Activated CD4-positive, alpha-beta T cell treated with anti-CD3 and anti-CD28 coated beads for 24 hours (primary cell): Measurements from ENCODE around the gene DEGS2.
"Not testable (repeated sequence)": the region's sequence is repeated elsewhere in the genome, so short reads cannot be mapped to it uniquely, and the experiment has no call there.

ENCODE experiments used
- DNase-seq, 2 donors: peaks; one replicate each; pipeline ENCODE4 v3.0.0-alpha.2; 2020; ENCODE audit warnings: low read depth in 2 of 2

The DEGS2 gene

GRCh38 chr14:100178691-100179090 is 19.2 kb upstream of the DEGS2 start:
- no peak for DNase-seq

GRCh38 chr14:100176811-100177327 is 17.4 kb upstream of the DEGS2 start:
- DNase-seq = no peak

- no peak for DNase-seq
Measured at GRCh38 chr14:100173353-100173752, 13.9 kb upstream of the DEGS2 start.

- no peak for DNase-seq
Measured at GRCh38 chr14:100172811-100173210, 13.4 kb upstream of the DEGS2 start.

GRCh38 chr14:100170880-100171279 is 11.4 kb upstream of the DEGS2 start:
- DNase-seq = no peak

GRCh38 chr14:100168506-100168905 is 9.1 kb upstream of the DEGS2 start:
- DNase-seq = no peak

GRCh38 chr14:100165831-100166440 is 6.5 kb upstream of the DEGS2 start:
- DNase-seq = no peak

GRCh38 chr14:100165376-100165775 is 5.9 kb upstream of the DEGS2 start:
- DNase-seq = no peak

- no peak for DNase-seq
Measured at GRCh38 chr14:100160534-100160916, 1.1 kb upstream of the DEGS2 start.

- no peak for DNase-seq
Measured at GRCh38 chr14:100159865-100160533, 554 bp upstream of the DEGS2 start.

GRCh38 chr14:100158566-100159093 is 815 bp downstream of the DEGS2 start:
- DNase-seq = no peak

GRCh38 chr14:100157548-100158232 is 1.8 kb downstream of the DEGS2 start:
- not testable (repeated sequence) for DNase-seq

GRCh38 chr14:100156776-100157175 is 2.7 kb downstream of the DEGS2 start:
- no peak for DNase-seq

- DNase-seq = no peak
Measured at GRCh38 chr14:100155756-100156616, 3.5 kb downstream of the DEGS2 start.

GRCh38 chr14:100155049-100155621 is 4.3 kb downstream of the DEGS2 start:
- DNase-seq = no peak

GRCh38 chr14:100153560-100153959 is 5.9 kb downstream of the DEGS2 start:
- DNase-seq = no peak

- DNase-seq = no peak
Measured at GRCh38 chr14:100152091-100152490, 7.4 kb downstream of the DEGS2 start.

GRCh38 chr14:100150932-100151587 is 8.4 kb downstream of the DEGS2 start:
- no peak for DNase-seq

GRCh38 chr14:100149851-100150611 is 9.4 kb downstream of the DEGS2 start:
- DNase-seq = no peak
